ENCODE data around the gene TERT.
A peak's percentile ranks its signal among the peaks of the same experiment; 100 is the strongest.
"Not testable (repeated sequence)": the region's sequence is repeated elsewhere in the genome, so short reads cannot be mapped to it uniquely, and the experiment has no call there.

Gene TERT

GRCh38 chr5:1294835-1295649 is at the start of gene TERT:
Gene TERT (minus strand): TSS chr5:1295068. CDS start chr5:1294989, 79 bp downstream.
- no peak for DNase-seq (ENCODE audit: low spot score)

- DNase-seq (ENCODE audit: low spot score) = peak; percentile 61
Measured at GRCh38 chr5:1343931-1344901, 49.3 kb upstream of the TERT start.

- DNase-seq (ENCODE audit: low spot score) = no peak
Measured at GRCh38 chr5:1343315-1343751, 48.5 kb upstream of the TERT start.

GRCh38 chr5:1342711-1343110 is 47.8 kb upstream of the TERT start:
- not testable (repeated sequence) for DNase-seq (ENCODE audit: low spot score)

- DNase-seq (ENCODE audit: low spot score) = no peak
Measured at GRCh38 chr5:1342268-1342667, 47.4 kb upstream of the TERT start.

GRCh38 chr5:1341863-1342262 is 47.0 kb upstream of the TERT start:
- DNase-seq (ENCODE audit: low spot score) = no peak

GRCh38 chr5:1339818-1340210 is 44.9 kb upstream of the TERT start:
- not testable (repeated sequence) for DNase-seq (ENCODE audit: low spot score)

GRCh38 chr5:1339139-1339817 is 44.4 kb upstream of the TERT start:
- not testable (repeated sequence) for DNase-seq (ENCODE audit: low spot score)

- no peak for DNase-seq (ENCODE audit: low spot score)
Measured at GRCh38 chr5:1338506-1339070, 43.7 kb upstream of the TERT start.

GRCh38 chr5:1338196-1338490 is 43.3 kb upstream of the TERT start:
- no peak for DNase-seq (ENCODE audit: low spot score)

GRCh38 chr5:1337489-1338195 is 42.8 kb upstream of the TERT start:
- no peak for DNase-seq (ENCODE audit: low spot score)

- DNase-seq (ENCODE audit: low spot score) = no peak
Measured at GRCh38 chr5:1336749-1337488, 42.1 kb upstream of the TERT start.

- DNase-seq (ENCODE audit: low spot score) = no peak
Measured at GRCh38 chr5:1336106-1336561, 41.3 kb upstream of the TERT start.

GRCh38 chr5:1335540-1336095 is 40.8 kb upstream of the TERT start:
- DNase-seq (ENCODE audit: low spot score) = no peak

- no peak for DNase-seq (ENCODE audit: low spot score)
Measured at GRCh38 chr5:1334831-1335539, 40.1 kb upstream of the TERT start.

GRCh38 chr5:1333986-1334385 is 39.1 kb upstream of the TERT start:
- DNase-seq (ENCODE audit: low spot score) = no peak

GRCh38 chr5:1333286-1333685 is 38.4 kb upstream of the TERT start:
- DNase-seq (ENCODE audit: low spot score) = not testable (repeated sequence)

GRCh38 chr5:1332461-1333001 is 37.7 kb upstream of the TERT start:
- no peak for DNase-seq (ENCODE audit: low spot score)

GRCh38 chr5:1331861-1332405 is 37.1 kb upstream of the TERT start:
- no peak for DNase-seq (ENCODE audit: low spot score)
